SIG-M5 treated with dmso at 0.1 percent for 504 hours (cell line): ENCODE results near the gene ASMTL.

Experiments used
- DNase-seq: peaks from one replicate; lab custom pipeline; 2025; ENCODE audit not compliant: unreplicated experiment; lab: John Stamatoyannopoulos, UW

The ASMTL gene

GRCh38 chrX:1354036-1355019 lies 98.4 kb downstream of the ASMTL start:
- DNase-seq: no peak
